WTC11 (cell line): ENCODE results near the gene CCDC88A.

Experiments
- CBFB ChIP-seq: sonication (generic); formaldehyde crosslinking; IDR thresholded peaks from 2 replicates; pipeline ENCODE4 v1.8.1; 2022; ENCODE audit warnings: mild to moderate bottlenecking, low read depth, missing genetic modification reagents
- IRF2 ChIP-seq: sonication (generic); formaldehyde crosslinking; IDR thresholded peaks from 2 replicates; pipeline ENCODE4 v1.8.0; 2022; ENCODE audit warnings: low read depth, missing genetic modification reagents, borderline replicate concordance
- RELA ChIP-seq: sonication (generic); formaldehyde crosslinking; IDR thresholded peaks from 2 replicates; pipeline ENCODE4 v1.8.1; 2022; ENCODE audit warnings: missing genetic modification reagents, mild to moderate bottlenecking, borderline replicate concordance
- ZNF232 ChIP-seq: sonication (generic); formaldehyde crosslinking; IDR thresholded peaks from 2 replicates; pipeline ENCODE4 v1.8.0; 2022; ENCODE audit warnings: mild to moderate bottlenecking, missing genetic modification reagents
- TF ChIP-seq, protein P1 (sequence below): sonication (generic); formaldehyde crosslinking; IDR thresholded peaks from 2 replicates; pipeline ENCODE4 v1.8.1; 2022; ENCODE audit warnings: low read depth, missing genetic modification reagents, borderline replicate concordance
- TF ChIP-seq, protein P2 (sequence below): fragments of 250-450 bp; sonication (Bioruptor Pico); IDR thresholded peaks from 2 replicates; pipeline ENCODE4 v1.8.0; 2021; ENCODE audit warnings: mild to moderate bottlenecking
- TF ChIP-seq, protein P3 (sequence below): sonication (generic); formaldehyde crosslinking; IDR thresholded peaks from 2 replicates; pipeline ENCODE4 v1.8.0; 2022; ENCODE audit warnings: mild to moderate bottlenecking, missing genetic modification reagents
- TF ChIP-seq, protein P4 (sequence below): fragments of 250-450 bp; sonication (Bioruptor Pico); conservative IDR thresholded peaks from 2 replicates; pipeline ENCODE4 v1.9.0; 2021; ENCODE audit warnings: mild to moderate bottlenecking
- TF ChIP-seq, protein P5 (sequence below): fragments of 200-600 bp; IDR thresholded peaks from 2 replicates; pipeline ENCODE4 v1.8.0; 2022; ENCODE audit warnings: antibody characterized with exemption

DNA sequence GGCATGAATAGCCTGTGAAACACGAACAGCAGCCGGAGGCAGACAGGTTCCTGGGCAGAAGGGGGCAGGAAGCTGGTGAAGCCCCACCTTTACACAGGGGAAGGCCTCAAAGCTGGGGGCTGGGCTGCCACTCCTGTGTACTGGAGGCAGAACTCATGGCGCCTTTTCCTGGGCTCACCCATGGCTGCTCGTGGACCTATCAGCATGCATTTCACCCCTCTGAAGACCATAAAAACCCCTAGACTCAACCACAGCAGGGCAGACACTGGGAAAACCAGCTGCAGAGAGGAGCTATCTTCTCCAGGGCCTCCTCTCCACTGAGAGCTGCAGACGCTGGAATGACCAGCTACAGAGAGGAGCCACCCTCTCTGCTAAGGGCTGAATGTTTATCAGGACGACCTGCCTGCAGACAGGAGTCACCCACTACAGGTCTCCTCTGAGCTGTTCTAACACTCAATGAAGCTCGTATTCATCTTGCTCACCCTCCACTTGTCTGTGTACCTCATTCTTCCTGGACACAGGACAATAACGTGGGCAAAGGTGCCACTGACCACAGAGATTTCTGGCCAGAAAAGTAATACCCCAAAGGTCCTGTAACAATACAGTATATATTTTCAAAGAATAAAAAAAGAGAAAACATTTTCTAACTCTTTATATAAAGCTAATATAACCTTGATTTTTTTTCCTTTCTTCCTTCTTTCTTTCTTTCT is 18.9 kb upstream of the CCDC88A start:
- TF ChIP-seq RELA (CRISPR knock-in tag) (no peak), CBFB (CRISPR knock-in tag) (no peak), IRF2 (no peak), ZNF232 (CRISPR knock-in tag) (no peak)
- TF ChIP-seq, protein P1, sequence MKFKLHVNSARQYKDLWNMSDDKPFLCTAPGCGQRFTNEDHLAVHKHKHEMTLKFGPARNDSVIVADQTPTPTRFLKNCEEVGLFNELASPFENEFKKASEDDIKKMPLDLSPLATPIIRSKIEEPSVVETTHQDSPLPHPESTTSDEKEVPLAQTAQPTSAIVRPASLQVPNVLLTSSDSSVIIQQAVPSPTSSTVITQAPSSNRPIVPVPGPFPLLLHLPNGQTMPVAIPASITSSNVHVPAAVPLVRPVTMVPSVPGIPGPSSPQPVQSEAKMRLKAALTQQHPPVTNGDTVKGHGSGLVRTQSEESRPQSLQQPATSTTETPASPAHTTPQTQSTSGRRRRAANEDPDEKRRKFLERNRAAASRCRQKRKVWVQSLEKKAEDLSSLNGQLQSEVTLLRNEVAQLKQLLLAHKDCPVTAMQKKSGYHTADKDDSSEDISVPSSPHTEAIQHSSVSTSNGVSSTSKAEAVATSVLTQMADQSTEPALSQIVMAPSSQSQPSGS: no peak
- TF ChIP-seq, protein P2, sequence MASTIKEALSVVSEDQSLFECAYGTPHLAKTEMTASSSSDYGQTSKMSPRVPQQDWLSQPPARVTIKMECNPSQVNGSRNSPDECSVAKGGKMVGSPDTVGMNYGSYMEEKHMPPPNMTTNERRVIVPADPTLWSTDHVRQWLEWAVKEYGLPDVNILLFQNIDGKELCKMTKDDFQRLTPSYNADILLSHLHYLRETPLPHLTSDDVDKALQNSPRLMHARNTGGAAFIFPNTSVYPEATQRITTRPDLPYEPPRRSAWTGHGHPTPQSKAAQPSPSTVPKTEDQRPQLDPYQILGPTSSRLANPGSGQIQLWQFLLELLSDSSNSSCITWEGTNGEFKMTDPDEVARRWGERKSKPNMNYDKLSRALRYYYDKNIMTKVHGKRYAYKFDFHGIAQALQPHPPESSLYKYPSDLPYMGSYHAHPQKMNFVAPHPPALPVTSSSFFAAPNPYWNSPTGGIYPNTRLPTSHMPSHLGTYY (CRISPR knock-in tag): no peak
- TF ChIP-seq, protein P3, sequence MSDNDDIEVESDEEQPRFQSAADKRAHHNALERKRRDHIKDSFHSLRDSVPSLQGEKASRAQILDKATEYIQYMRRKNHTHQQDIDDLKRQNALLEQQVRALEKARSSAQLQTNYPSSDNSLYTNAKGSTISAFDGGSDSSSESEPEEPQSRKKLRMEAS (CRISPR knock-in tag): no peak
- TF ChIP-seq, protein P4, sequence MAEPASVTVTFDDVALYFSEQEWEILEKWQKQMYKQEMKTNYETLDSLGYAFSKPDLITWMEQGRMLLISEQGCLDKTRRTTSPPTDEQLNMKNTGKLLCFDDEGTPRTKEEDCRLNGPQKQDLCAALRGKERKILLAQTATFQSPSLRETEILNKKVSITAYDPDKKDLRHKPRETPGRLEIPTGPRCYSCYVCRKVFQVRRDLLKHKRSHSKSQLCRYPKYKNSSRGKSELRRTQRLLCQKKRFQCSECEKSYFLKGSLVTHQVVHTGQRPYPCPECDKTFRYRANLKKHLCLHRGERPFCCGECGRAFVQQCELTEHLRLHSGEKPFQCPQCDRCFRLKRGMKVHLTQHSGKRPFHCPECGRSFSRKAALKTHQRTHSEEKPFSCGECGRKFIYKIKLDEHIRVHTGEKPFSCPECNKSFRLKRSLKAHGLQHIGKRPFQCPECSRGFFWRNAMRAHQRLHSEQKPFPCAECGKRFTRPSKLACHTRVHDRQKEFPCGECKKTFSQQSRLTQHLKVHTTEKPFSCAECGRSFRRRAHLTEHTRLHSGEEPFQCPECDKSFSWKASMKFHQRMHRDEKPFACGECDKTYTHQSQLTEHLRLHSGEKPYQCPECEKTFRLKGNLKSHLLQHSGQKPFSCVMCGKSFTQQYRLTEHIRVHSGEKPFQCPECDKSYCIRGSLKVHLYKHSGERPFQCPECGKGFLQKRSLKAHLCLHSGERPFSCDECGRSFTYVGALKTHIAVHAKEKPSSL (CRISPR knock-in tag): no peak
- TF ChIP-seq, protein P5, sequence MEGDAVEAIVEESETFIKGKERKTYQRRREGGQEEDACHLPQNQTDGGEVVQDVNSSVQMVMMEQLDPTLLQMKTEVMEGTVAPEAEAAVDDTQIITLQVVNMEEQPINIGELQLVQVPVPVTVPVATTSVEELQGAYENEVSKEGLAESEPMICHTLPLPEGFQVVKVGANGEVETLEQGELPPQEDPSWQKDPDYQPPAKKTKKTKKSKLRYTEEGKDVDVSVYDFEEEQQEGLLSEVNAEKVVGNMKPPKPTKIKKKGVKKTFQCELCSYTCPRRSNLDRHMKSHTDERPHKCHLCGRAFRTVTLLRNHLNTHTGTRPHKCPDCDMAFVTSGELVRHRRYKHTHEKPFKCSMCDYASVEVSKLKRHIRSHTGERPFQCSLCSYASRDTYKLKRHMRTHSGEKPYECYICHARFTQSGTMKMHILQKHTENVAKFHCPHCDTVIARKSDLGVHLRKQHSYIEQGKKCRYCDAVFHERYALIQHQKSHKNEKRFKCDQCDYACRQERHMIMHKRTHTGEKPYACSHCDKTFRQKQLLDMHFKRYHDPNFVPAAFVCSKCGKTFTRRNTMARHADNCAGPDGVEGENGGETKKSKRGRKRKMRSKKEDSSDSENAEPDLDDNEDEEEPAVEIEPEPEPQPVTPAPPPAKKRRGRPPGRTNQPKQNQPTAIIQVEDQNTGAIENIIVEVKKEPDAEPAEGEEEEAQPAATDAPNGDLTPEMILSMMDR: no peak
